K562 (cell line): ENCODE measurements around the gene ANKRD10. TPM values are rescaled to one million over a fixed set of nuclear protein-coding genes. Genes with fewer than 3 reads are reported as not detected.

Experiments
- AFF1 ChIP-seq, 2 experiments: fragments of 450-650 bp; IDR thresholded peaks; 2 replicates each; pipeline ENCODE4 v1.6.1; 2018; ENCODE audit warnings: mild to moderate bottlenecking in 2 of 2, low read depth in 1 of 2; ENCODE audit not compliant: partially characterized antibody in 2 of 2
- ARNT ChIP-seq, 2 experiments: fragments of 450-650 bp; IDR thresholded peaks; 2 replicates each; pipeline ENCODE4 v1.6.1; 2016; ENCODE audit warnings: mild to moderate bottlenecking in 1 of 2
- CHAMP1 ChIP-seq: fragments of 450-650 bp; IDR thresholded peaks from 2 replicates; pipeline ENCODE4 v1.6.1; 2016; ENCODE audit warnings: mild to moderate bottlenecking
- E2F3 ChIP-seq: fragments of 250-450 bp; sonication (Bioruptor Pico); IDR thresholded peaks from 2 replicates; pipeline ENCODE4 v1.4.0; 2020; ENCODE audit warnings: mild to moderate bottlenecking
- ELF2 ChIP-seq: fragments of 250-450 bp; sonication (Bioruptor Pico); IDR thresholded peaks from 2 replicates; pipeline ENCODE4 v1.5.0; 2021; ENCODE audit warnings: mild to moderate bottlenecking
- FOS ChIP-seq: IDR thresholded peaks from 3 replicates; pipeline ENCODE4 v1.6.1; 2011; ENCODE audit not compliant: insufficient read length; ENCODE audit errors: extremely low read depth
- FOXA1 ChIP-seq: fragments of 450-650 bp; IDR thresholded peaks from 2 replicates; pipeline ENCODE4 v1.6.1; 2016; ENCODE audit warnings: mild to moderate bottlenecking, borderline replicate concordance
- GTF2E2 ChIP-seq: fragments of 200-800 bp; sonication (Bioruptor generic); IDR thresholded peaks from 2 replicates; pipeline ENCODE4 v1.6.1; 2016; ENCODE audit warnings: missing genetic modification characterization, missing compliant biosample characterization
- MAZ ChIP-seq, 2 experiments: fragments of 450-650 bp in 1 of 2; sonication (generic) in 1 of 2; formaldehyde crosslinking; IDR thresholded peaks in 1 of 2; conservative IDR thresholded peaks in 1 of 2; 2 replicates each; pipeline versions ENCODE4 v1.4.0 to v1.5.0; 2020; ENCODE audit warnings: mild to moderate bottlenecking in 1 of 2, missing genetic modification reagents in 1 of 2
- MEF2D ChIP-seq: conservative IDR thresholded peaks from 2 replicates; pipeline ENCODE4 v1.6.1; 2016; ENCODE audit warnings: low read depth, missing genetic modification characterization, missing compliant biosample characterization
- NR2F6 ChIP-seq: fragments of 450-650 bp; formaldehyde crosslinking; IDR thresholded peaks from 2 replicates; pipeline ENCODE4 v1.4.0; 2020; ENCODE audit warnings: mild to moderate bottlenecking
- PRPF4 ChIP-seq: fragments of 200-400 bp; formaldehyde crosslinking; IDR thresholded peaks from one replicate; pipeline ENCODE4 v1.6.1; 2017; ENCODE audit warnings: low read length, low read depth, mild to moderate bottlenecking; ENCODE audit not compliant: insufficient read depth, poor library complexity, severe bottlenecking
- RFX5 ChIP-seq: IDR thresholded peaks from 2 replicates; pipeline ENCODE4 v1.6.1; 2011; ENCODE audit warnings: low read depth, mild to moderate bottlenecking, improper control_type of control experiment, low read length
- RHOXF2B ChIP-seq: fragments of 250-450 bp; sonication (Bioruptor Pico); conservative IDR thresholded peaks from 2 replicates; pipeline ENCODE4 v1.5.1; 2021
- SMAD1 ChIP-seq: fragments of 150-350 bp; IDR thresholded peaks from 2 replicates; pipeline ENCODE4 v1.6.1; 2014; ENCODE audit warnings: low read length, low read depth; ENCODE audit not compliant: partially characterized antibody
- ZNF134 ChIP-seq: fragments of 250-450 bp; sonication (Bioruptor Pico); conservative IDR thresholded peaks from 2 replicates; pipeline ENCODE4 v1.4.0; 2020
- ZNF175 ChIP-seq: fragments of 200-800 bp; sonication (Bioruptor generic); IDR thresholded peaks from 2 replicates; pipeline ENCODE4 v1.6.1; 2016; ENCODE audit warnings: low read depth, mild to moderate bottlenecking, missing genetic modification characterization, missing compliant biosample characterization
- polyA plus RNA-seq, 8 experiments: library from polyadenylated mRNA; depleted of rRNA in 4 of 8; stranded (reverse) in 5 of 8; unstranded in 3 of 8; fragments of >200 nt; fragmentation: Nextera tagmentation in 2 of 8; fragmentation: Illumina TruSeq in 1 of 8; extraction: Ambion mirVana in 2 of 8; extraction: Trizol in 1 of 8; gene quantifications; 2 replicates each; pipeline versions ENCODE4 v1.2.1 to v1.2.3, GENCODE V29; 2011 to 2014; ENCODE audit warnings: inconsistent platforms in 1 of 8, missing spikeins in 1 of 8
- total RNA-seq, 7 experiments: library from RNA; depleted of rRNA in 6 of 7; stranded (reverse); fragments of >200 nt in 6 of 7; fragmentation: Illumina TruSeq in 2 of 7; extraction: Trizol in 2 of 7; gene quantifications; 2 replicates each; pipeline versions ENCODE4 v1.2.1 to v1.2.3, GENCODE V29; 2011 to 2021; ENCODE audit warnings: low replicate concordance in 1 of 7
- TF ChIP-seq, protein P1 (sequence below): sonication (generic); formaldehyde crosslinking; IDR thresholded peaks from 2 replicates; pipeline ENCODE4 v1.9.0; 2022; ENCODE audit warnings: mild to moderate bottlenecking, missing genetic modification reagents

The ANKRD10 gene
- total and polyA plus RNA-seq, 9 of the 15 experiments (the other 6 are each of a cell fraction or from before 2014, with no cell fraction given), result 21.7 to 183 (median 45.0) TPM

DNA sequence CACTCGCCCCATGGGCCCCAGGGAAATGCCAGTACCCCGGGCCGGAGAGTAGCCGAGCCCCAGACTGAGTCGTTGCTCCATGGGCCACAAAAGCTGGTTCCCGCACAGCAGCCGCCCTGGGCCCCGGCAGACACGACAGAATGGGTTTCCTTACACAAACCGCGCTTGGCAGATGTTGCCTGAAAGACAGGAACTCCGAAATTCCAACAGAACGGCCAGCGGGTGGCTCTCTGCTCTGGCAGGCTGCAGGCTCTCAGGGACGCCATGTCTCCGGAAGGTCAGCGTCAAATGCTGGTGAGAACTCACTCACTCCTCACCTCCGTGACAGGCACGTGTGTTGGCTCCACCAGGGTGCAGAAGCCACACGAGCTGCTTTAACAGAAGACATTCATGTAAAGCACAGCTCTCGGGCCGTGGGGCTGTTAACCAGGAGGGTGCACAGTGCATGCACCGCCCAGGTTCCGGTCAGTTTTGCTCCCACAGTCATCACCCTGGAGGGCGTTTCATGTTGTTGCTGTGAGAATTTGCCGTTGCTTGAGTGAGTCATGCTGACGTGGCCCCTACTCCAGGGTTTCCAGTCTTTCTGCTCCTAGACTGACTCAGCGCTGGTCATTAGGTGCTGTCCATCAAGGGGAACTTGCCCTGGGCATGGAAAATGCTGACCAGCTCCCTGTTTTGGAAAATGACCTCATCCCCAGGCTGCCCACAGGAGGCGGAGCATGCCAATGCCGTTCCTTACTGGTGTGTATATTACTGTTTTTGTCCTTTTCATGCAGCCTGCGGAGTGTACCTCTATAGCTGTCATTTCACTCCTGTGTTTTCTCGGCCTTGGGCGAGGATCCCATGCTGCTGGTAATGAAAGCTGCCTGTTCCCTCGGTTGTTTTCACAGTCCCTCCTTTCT lies 44.8 kb downstream of the ANKRD10 start (continued):
- TF ChIP-seq ZNF175 (CRISPR knock-in tag), result peak; percentile 81; the same call in 1 of the 2 replicates
- peak in 1 of 2 experiments; percentile 23; a peak in 1 of 4 replicates for TF ChIP-seq ARNT (IDR thresholded peaks at IDR 0.05)
- no peak for TF ChIP-seq CHAMP1
- no peak for TF ChIP-seq RFX5
- no peak; the same call in 1 of the 2 replicates for TF ChIP-seq E2F3 (CRISPR knock-in tag)
- no peak for TF ChIP-seq NR2F6 (CRISPR knock-in tag)
- 0 out of 2 replicates have a peak, but pooled peaks have one; percentile 61 for TF ChIP-seq GTF2E2 (tag)
- TF ChIP-seq, protein P1, sequence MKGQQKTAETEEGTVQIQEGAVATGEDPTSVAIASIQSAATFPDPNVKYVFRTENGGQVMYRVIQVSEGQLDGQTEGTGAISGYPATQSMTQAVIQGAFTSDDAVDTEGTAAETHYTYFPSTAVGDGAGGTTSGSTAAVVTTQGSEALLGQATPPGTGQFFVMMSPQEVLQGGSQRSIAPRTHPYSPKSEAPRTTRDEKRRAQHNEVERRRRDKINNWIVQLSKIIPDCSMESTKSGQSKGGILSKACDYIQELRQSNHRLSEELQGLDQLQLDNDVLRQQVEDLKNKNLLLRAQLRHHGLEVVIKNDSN, result 0 out of 2 replicates have a peak, but pooled peaks have one; percentile 21
- peak; percentile 85; the same call in 1 of the 2 replicates for TF ChIP-seq MEF2D (tag)
- TF ChIP-seq ELF2 (CRISPR knock-in tag), result no peak
- peak in 1 of 2 experiments; percentile 83 for TF ChIP-seq AFF1 (IDR thresholded peaks at IDR 0.05; ENCODE audit: low read depth in 1 of 2, partially characterized antibody in 2 of 2)
- TF ChIP-seq MAZ (CRISPR knock-in tag; conservative IDR thresholded peaks at IDR 0.05 in 1 of 2, IDR thresholded peaks at IDR 0.05 in 1 of 2), result peak in 1 of 2 experiments; percentile 37; a peak in 2 of 4 replicates
- no peak for TF ChIP-seq RHOXF2B (CRISPR knock-in tag)
- no peak for TF ChIP-seq FOXA1
- TF ChIP-seq SMAD1, result no peak
- no peak for TF ChIP-seq PRPF4
- no peak for TF ChIP-seq ZNF134 (CRISPR knock-in tag)
- TF ChIP-seq FOS, result peak; percentile 80
